Hepatic stellate cell (primary cell): ENCODE results near the gene CACNG3.
"Not testable (repeated sequence)": the region's sequence is repeated elsewhere in the genome, so short reads cannot be mapped to it uniquely, and the experiment has no call there.

ENCODE experiments used
- DNase-seq: peaks from one replicate; pipeline ENCODE4 v3.0.0; 2011; ENCODE audit warnings: low spot score

The CACNG3 gene

DNA sequence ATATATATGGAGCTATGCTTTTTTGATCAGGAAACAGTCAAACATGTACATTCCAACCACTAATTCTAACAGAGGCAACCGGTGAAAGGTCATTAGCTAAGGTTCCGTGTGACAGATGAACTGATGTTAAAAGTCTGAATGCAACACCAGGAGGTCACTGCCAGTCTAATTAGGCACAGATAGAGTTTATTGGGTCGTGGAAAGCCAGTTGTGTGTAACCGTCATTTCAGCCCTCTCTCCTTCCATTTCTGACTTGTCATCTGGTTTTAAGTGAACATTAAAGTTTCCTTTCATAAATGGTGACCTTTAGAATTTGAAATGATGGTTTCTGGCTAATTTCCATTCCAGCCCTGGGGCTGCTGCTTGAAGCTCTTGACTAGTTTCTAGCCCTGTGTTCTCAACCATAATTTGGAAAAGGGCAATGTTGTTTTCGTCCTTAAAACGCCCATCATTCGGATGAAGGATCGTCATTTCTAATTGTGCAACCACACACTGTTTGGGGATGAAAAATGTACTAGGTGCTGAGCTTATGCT lies 23.9 kb downstream of the CACNG3 start:
- DNase-seq: no peak

DNA sequence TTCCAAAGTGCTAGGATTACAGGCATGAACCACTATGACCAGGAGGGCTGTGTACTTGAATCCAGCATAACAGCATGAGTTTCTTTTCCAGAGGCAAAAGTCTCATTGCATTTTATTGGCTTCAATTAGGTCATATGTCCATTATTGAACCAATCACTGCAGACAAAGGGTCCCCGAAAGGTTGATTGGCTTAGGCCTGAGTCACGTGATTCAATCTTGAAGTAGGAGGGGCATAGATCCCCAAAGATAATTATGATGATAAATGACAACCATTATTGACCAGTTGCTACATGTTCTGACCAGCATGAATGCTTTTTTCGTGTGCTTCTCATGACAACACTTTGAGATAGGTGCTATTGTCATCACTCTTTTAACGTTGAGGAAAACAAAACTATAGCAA lies 25.3 kb downstream of the CACNG3 start:
- DNase-seq: no peak

DNA sequence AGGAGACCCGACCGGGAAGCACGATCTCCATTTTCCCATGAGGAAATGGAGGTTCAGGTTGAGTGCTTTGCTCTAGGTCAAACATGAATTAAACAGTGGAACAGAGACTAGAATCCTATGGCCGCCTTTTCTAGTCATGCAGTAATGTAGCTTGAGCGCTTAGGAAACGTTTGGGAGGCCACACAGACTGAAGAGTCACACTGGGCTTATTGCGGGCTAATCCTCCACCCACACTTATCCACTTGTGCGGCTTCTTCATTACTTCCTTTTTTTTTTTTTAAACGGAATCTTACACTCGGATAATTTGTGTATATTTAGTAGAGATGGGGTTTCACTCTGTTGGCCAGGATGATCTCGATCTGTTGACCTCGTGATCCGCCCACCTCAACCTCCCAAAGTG lies 26.0 kb downstream of the CACNG3 start:
- DNase-seq: no peak

DNA sequence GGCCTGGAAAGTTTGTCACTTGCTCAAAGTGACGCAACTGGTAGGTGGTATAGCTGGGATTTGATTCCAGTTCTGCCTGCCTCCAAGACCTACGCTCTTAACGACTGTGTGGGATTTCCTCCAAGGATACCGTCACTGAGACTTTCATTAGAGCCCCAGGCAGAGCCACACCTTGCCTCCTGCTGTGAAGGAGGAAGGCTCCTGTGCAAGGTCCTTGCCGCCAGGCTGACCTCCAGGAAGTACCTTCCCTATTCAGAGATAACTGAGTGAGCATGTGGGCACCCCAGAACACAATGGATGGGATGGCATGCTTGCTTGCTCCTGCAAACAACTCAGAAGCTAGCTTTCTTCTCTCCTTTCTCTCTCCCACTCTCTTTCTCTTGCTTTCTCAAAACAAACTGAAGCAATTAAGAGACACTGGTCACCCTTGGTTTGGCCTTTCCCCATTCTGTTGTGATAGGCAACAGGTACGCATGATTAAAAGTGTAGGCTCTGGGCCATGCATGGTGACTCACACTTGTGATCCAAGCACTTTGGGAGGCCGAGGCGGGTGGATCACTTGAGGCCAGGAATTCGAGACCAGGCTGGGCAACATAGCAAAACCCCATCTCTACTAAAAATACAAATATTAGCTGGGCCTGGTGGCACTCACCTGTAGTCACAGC lies 30.7 kb downstream of the CACNG3 start:
- no peak for DNase-seq

DNA sequence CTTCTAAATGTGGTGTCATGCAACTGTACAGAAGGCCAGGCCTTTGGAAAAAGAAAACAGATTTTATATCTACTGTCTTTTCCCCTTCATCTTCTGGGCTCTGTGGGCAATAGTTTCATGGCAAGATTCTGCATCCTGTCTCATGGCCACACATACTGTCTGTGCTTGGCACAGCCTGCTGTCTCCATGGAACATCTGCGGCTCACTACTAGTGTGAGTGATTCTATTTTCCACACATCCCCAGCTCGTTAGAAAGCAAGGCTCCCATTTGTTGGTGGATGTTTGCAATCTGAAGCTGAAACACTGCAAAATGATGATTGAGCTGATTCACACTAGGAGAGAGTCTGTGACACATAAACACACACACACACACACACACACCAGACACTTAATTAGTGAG lies 32.4 kb downstream of the CACNG3 start:
- no peak for DNase-seq

DNA sequence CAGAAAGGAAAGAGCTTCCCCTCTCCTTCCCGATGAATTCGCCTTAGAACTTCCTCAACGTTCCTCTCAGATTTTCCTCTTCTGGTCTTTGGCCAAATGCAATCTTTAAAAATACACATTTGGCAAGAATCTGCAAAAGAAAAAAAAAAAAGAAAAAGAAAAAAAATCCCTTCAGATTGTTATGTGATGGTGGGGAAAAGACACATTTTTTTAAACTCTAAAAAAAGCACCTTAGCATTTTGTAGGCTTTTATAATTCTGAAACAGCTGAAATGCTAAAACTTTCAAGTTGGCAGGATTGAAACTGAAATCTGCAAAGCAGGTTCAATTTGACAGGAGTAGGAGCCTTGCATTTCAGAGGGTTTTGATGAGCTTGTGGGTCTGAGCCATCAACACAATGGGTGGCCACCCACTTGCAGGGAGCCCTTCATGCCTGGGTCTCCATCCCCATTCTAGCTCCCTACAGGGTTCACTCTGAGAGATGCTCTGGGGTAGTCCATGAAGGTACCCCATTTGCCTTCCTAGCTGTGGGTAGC lies 33.1 kb downstream of the CACNG3 start:
- no peak for DNase-seq

DNA sequence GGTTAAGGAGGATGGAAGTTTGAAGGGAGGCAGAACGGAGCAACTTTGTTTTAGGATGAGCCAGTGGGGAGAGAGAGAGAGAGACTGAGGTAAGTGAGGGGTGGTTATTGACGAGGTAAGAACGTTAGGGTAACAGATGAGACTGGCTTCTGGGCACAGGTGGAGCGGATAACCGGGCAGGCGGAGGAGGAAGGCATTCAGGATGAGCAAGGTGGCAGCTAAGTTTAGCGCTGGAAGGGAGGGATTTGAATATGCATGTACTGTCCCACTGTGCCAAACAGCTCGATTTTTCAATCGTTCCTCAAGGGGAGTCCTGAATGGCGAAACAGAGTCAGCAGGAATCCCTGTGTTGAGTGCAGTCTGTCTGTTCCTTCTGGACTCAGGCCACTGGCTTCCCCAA lies 35.8 kb downstream of the CACNG3 start:
- DNase-seq: no peak

DNA sequence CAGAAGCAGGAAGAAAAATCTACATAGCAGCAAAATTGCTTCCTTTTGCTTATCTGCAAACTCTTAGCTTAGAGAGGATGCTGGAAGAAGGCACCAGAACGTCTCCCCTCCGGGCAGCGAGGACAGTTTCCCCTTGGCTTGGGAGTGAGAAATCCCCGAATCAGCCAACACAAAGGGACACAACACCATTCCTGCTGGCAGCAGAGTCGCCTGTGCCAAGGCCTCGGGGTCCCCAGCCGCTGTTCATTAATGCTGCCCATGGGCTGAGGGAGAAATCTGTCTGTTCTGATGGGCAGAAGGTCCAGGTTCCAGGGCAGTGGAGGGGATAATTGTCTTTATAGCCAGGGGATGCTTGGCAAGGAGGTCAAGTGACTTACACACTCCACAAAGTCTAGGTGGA lies 38.0 kb downstream of the CACNG3 start:
- no peak for DNase-seq

DNA sequence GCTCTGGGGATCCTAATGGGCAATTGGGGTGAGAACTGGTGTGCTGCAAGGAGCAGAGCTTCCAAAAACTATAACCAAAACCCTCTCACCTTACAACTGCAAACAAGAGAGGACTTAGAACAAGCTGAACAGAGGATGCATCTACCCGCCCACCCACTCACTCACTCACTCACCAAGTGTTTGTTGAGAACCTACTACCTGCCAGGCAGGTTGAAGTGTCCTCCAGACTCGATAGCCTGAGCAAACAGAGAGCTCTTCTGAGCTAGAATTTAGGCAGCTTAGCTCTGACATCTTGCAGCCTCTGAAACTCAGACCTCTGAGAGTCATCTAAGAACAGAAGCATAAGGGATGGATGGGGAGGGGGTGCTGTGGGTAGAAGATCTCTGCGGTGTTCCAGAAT lies 41.2 kb downstream of the CACNG3 start:
- no peak for DNase-seq

DNA sequence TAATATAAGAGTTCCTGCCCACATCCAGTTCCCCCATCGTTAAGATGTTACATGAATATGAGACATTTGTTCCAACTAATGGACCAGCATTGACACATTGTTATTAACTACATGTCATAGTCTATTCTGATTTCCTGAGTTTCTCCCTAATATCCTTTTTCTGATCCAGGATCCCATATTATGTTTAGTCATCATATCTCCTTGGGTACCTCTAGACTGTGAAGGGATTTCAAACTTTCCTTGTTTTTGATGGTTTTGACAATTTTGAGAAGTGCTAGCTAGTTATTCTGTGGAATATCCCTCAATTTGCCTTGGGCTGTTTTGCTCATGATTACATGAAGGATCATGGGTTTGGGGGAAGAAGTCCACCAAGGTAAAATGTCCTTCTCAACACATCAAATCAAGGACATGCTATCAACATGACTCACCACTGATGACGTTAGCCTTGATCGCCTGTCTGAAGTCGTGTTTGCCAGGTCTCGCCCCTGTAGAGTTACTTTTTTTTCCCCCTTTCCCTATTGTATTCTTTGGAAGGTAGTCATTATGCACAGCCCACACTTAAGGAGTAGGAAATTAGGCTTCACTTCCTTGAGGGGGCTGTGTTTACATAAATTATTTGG lies 42.5 kb downstream of the CACNG3 start:
- no peak for DNase-seq

DNA sequence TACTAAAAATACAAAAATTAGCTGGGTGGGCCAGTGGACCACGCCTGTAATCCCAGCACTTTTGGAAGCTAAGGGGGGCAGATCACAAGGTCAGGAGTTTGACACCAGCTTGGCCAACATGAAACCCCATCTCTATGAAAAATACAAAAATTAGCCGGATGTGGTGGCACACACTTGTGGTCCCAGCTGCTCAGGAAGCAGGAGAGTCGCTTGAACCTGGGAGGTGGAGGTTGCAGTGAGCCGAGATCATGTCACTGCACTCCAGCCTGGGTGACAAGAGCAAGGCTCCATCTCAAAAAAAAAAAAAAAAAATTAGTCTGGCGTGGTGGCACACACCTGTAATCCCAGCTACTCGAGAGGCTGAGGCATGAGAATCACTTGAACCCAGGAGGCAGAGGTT lies 44.6 kb downstream of the CACNG3 start:
- DNase-seq: not testable (repeated sequence)

DNA sequence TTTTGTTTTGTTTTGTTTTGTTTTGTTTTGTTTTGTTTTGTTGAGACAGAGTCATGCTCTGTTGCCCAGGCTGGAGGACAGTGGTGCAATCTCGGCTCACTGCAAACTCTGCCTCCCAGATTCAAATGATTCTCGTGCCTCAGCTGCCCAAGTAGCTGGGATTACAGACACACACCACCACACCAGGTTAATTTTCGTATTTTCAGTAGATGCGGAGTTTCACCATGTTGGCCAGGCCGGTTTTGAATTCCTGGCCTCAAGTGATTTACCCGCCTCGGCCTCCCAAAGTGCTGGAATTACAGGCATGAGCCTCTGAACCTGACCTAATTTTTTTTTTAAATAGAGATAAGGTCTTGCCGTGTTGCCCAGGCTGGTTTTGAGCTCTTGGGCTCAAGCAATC lies 46.5 kb downstream of the CACNG3 start:
- DNase-seq: no peak

DNA sequence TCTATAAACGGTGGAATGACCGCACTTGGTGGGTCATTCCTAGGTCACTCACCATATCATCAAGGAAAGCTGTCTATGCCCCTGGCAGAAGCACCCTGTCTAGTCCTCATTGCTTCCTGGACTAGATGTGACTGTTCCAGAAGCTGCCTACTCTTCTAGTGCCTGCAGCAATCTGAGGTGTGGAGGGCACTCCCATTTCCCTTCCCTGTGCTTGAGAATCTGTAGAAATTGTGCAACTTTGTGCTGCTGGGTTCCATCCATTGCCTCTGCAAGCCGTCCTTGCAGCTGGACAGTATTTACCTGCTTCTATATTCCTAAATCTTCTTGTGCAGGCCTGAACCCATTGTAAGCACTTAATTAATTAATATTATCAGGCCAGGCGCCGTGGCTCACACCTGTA lies 52.1 kb downstream of the CACNG3 start:
- DNase-seq: no peak

DNA sequence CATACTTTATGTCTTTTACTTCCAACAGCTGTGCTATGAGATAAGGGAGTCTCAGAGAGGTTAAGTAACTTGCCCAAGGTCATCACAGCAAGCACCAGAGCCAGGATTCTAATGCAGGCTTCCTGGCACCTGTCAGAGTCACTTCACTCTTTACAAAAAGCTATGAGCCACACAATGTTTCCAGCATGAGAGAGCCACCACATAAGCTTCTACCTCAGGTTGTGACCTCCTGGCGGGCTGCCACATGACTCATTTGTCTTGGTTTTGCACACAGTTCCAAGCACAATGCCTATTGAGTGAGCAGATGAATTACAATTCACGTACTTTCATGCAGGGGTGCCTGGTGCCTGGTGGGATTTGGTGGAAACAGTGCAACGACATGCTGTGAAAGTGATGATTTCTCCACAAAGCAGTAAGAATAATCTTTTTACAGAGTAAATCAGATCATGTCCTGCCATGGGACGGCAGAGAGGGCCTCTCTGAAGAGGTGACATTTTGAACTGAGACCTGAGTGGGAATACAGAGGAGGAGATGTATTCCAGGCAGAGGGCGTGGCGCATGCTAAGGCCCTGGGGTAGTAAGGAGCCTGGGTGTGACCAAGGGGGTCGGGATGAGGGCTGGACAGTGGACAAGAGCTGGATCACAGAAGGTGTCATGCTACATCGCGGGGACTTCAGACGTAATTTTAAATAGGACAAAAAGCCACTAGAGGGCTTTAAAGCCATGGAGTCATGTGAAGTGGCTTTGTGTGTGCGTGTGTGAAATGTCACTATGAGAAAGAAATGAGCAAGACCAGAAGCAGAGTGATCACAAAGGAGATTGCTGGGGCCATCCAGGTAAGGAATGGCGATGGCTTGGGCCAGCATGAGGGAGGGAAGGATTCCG lies 53.4 kb downstream of the CACNG3 start:
- DNase-seq: no peak

DNA sequence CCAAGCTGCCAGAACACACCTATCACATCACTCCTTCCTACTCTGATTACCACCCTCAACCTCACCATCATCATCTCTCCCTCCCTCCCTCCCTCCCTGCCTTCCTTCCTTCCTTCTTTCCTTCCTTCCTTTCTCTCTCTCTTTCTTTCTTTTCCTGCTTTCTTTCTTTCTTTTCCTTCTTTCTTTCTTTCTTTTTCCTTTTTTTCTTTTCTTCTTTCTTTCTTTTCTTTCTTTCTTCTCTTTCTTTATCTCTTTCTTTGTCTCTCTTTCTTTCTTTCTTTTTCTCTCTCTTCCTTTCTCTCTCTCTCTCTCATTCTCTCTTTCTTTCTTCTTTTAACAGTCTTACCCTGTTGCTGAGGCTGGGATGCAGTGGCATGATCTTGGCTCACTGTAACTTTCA lies 59.2 kb downstream of the CACNG3 start:
- no peak for DNase-seq

DNA sequence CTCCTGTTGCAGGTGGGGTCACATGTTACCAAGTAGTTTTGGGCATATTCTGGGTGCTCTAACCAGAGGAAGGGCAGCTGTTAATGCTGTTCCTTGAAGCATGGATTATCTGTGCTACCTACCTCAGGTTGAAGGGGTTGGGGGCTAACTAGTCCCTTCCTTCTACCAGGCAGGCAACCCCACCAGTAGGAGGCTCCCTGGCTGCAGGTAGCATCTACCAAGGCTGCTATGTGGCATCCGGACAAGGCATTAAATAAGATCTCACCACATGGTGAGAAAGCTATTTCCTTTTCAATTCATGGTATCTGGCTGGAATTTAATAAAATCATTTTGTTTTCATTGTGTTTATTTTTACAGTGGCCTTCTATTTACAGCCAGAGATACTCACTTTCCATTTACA lies 62.5 kb downstream of the CACNG3 start:
- DNase-seq: no peak

DNA sequence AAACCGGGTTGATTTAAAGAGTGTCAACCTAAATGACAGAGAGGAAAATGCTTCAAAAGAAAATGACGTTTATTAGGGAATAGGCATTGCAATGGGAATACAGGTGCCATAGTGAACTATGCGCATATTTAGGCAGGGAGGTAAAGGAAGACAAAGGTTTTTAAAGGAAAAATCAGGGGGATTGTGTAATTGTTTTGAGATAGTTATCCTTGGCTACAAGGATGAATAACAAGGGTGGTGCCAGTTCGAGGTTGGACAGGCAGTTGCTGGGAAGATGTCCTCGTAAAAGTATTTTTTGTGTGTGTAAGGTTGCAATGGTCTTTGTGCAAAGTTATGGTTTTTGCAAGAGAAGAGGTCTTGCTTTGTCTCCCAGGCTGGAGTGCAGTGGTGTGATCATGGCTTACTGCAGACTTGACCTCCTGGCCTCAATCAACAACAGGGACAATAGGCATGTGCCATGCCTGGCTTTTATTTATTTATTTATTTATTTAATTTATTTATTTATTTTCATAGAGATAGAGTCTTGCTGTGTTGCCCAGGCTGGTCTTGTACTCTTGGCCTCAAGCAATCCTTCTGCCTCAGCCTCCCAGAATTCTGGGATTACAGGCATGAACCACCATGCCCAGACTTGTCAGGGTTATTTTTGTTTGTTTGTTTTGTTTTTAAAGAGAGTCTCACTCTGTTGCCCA lies 63.1 kb downstream of the CACNG3 start:
- DNase-seq: no peak

DNA sequence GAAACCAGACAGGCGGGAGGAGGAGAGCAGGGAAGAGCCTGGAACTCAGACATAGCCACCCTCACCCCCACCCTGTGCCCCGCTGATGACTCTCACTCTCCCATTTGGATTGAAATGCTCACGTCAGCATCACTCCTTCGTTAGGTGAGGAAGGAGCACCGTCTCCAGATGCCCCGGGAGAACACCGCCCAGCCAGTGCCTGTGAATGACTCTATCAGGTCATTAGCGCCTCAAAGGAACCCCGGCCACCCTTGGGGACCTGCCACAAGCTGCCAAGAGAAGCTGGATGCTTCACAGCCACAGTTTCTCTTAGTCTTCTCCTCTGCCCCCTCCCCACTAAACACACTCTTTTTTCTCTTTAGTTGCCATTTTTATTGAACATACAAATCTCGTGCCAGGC lies 66.0 kb downstream of the CACNG3 start:
- no peak for DNase-seq

DNA sequence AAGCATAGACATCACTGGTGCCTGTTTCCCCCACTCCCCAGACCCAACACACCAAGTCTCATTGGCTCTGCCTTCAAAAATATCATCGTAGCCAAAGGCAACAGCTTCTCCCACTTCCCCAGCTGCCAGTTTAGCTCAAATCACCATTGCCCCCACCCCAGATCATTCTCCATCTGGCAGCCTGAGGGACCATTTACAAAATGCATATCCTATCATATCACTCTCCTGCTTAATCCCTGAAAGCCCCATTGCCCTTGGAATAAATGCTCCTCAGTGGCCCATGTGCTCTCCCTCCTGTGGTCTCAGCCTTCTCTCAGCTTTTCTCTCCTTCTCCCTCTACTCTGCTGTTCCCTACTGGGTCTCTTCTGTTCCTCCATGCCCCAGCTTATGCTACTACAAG lies 68.3 kb downstream of the CACNG3 start:
- no peak for DNase-seq

DNA sequence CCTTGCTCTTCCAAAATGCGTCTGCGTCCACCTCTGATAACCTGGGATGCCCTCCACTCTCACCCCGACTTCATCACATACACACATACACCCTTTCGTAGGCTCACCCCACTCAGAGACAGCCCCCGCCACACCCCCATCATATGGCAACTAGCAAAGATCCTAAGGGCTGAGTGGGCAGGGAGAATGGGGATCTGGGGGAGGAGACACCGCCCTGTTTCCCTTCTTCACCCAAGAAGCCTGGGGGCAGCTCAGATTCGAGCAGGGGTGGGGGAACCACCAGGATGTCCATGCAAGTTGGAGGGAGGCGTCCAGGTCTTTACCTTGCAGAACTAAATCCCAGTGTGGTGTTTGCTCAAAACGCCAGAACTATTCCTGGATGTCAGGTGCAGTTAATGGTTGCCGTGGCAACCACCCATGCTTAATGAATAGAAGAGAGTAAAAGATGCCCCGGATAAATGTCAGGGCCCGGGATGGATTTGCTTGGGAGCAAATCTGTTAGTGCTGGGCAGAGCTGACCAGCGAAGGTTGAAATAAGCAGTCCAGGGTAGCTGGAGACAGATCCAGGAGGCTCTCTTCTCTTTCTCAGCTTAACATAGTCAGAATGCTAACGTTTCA lies 72.8 kb downstream of the CACNG3 start:
- DNase-seq: no peak

DNA sequence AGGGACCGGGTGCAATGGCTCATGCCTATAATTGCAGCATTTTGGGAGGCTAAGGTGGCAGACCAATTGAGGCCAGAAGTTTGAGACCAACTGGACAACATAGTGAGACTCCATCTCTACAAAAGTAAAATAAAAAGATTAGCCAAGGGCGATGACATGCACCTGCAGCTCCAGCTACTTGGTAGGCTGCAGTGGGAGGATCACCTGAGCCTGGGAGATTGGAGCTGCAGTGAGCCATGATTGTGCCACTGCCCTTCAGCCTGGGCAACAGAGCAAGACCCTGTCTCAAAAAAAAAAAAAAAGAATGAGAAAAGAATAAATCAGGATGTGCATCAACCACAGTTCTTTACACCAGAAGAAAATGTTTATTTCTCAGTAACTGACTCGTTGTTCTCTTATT lies 76.0 kb downstream of the CACNG3 start:
- no peak for DNase-seq
